ENCODE measurements around the gene C5orf52.
"Not testable (repeated sequence)": the region's sequence is repeated elsewhere in the genome, so short reads cannot be mapped to it uniquely, and the experiment has no call there.

The C5orf52 gene

GRCh38 chr5:157679801-157680200, 8.5 kb downstream of the C5orf52 start:
- DNase-seq (ENCODE audit: low spot score), result no peak

GRCh38 chr5:157680239-157680638, 8.9 kb downstream of the C5orf52 start:
- no peak for DNase-seq (ENCODE audit: low spot score)

- no peak for DNase-seq (ENCODE audit: low spot score)
Measured at GRCh38 chr5:157681048-157681447, 9.7 kb downstream of the C5orf52 start.

GRCh38 chr5:157682257-157682656, 10.9 kb downstream of the C5orf52 start:
- no peak for DNase-seq (ENCODE audit: low spot score)

- not testable (repeated sequence) for DNase-seq (ENCODE audit: low spot score)
Measured at GRCh38 chr5:157686276-157687197, 15.2 kb downstream of the C5orf52 start.

GRCh38 chr5:157687198-157687554, 15.8 kb downstream of the C5orf52 start:
- DNase-seq (ENCODE audit: low spot score), result no peak

- DNase-seq (ENCODE audit: low spot score), result no peak
Measured at GRCh38 chr5:157689942-157690689, 18.8 kb downstream of the C5orf52 start.

- DNase-seq (ENCODE audit: low spot score), result no peak
Measured at GRCh38 chr5:157690690-157691433, 19.5 kb downstream of the C5orf52 start.

- not testable (repeated sequence) for DNase-seq (ENCODE audit: low spot score)
Measured at GRCh38 chr5:157693816-157694215, 22.5 kb downstream of the C5orf52 start.

GRCh38 chr5:157696154-157696553, 24.8 kb downstream of the C5orf52 start:
- DNase-seq (ENCODE audit: low spot score), result not testable (repeated sequence)

- not testable (repeated sequence) for DNase-seq (ENCODE audit: low spot score)
Measured at GRCh38 chr5:157698674-157699073, 27.3 kb downstream of the C5orf52 start.

GRCh38 chr5:157703736-157704135, 32.4 kb downstream of the C5orf52 start:
- no peak for DNase-seq (ENCODE audit: low spot score)

- no peak for DNase-seq (ENCODE audit: low spot score)
Measured at GRCh38 chr5:157708866-157709265, 37.5 kb downstream of the C5orf52 start.

- DNase-seq (ENCODE audit: low spot score), result no peak
Measured at GRCh38 chr5:157709346-157709745, 38.0 kb downstream of the C5orf52 start.

GRCh38 chr5:157710431-157710830, 39.1 kb downstream of the C5orf52 start:
- no peak for DNase-seq (ENCODE audit: low spot score)

GRCh38 chr5:157710882-157711281, 39.5 kb downstream of the C5orf52 start:
- DNase-seq (ENCODE audit: low spot score), result peak; percentile 40

GRCh38 chr5:157713830-157714595, 42.7 kb downstream of the C5orf52 start:
- DNase-seq (ENCODE audit: low spot score), result no peak

GRCh38 chr5:157714596-157714864, 43.2 kb downstream of the C5orf52 start:
- no peak for DNase-seq (ENCODE audit: low spot score)

GRCh38 chr5:157718519-157718918, 47.2 kb downstream of the C5orf52 start:
- DNase-seq (ENCODE audit: low spot score), result peak; percentile 49

- no peak for DNase-seq (ENCODE audit: low spot score)
Measured at GRCh38 chr5:157719245-157719644, 47.9 kb downstream of the C5orf52 start.

- no peak for DNase-seq (ENCODE audit: low spot score)
Measured at GRCh38 chr5:157721159-157721558, 49.8 kb downstream of the C5orf52 start.

- not testable (repeated sequence) for DNase-seq (ENCODE audit: low spot score)
Measured at GRCh38 chr5:157722895-157723294, 51.6 kb downstream of the C5orf52 start.

Data from AG08396 (cell line).